ENCODE results near the gene VEGFC.

Gene VEGFC

DNA sequence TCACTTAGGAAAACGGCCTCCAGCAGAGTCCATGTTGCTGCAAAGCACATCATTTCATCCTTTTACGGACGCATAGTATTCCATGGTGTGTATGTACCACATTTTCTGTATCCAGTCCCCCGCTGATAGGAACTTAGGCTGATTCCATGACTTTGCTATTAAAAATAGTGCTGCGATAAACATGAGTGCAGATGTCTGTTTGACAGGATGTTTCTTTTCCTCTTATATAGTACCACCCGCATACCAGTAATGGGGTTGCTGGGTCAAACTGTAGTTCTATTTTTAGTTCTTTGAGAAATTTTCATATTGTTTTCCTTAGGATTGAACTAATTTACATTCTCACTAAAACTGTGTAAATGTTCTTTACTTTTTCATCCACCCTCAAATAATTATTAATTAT, 50.5 kb downstream of the VEGFC start:
- DNase-seq (ENCODE audit: low spot score in 2 of 2): no peak
- Histone ChIP-seq H3K27me3 (ENCODE audit: low read depth) (no peaks in the 10 kb centered on the region), H3K36me3 (replicated peaks) (no peaks in the 10 kb centered on the region), H3K9me3 (no peaks in the 10 kb centered on the region), H3K4me3 (no peak overlapping the region), H3K4me1 (no peaks in the 10 kb centered on the region)
- in situ Hi-C loops (cut with MboI; ENCODE audit: low sequenced_read_pairs): no loop called here

DNA sequence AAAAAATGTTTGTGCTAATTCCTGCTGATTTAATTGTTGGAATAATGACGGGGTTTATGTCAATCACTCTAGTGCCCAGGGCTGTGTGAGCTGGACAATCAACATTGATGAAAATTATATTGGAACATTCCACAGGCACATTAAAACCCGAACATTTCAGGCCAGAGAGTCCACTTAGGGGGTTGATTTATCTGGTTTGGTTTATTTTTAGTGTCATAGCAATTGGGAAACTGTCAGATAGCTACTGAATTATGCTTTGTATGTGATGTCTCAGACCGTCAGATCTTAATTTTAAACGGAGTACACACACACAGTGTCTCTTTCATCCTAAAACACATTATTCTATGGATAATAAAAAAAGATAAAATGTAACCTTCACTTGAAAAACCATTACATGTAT, 51.5 kb downstream of the VEGFC start:
- in situ Hi-C loops (cut with MboI; ENCODE audit: low sequenced_read_pairs): no loop called here
- H3K36me3 ChIP-seq (replicated peaks): no peaks in the 10 kb centered on the region
- no peaks in the 10 kb centered on the region for H3K27me3 ChIP-seq (ENCODE audit: low read depth)
- no peaks in the 10 kb centered on the region for H3K4me1 ChIP-seq
- no peak overlapping the region for H3K4me3 ChIP-seq
- H3K9me3 ChIP-seq: no peaks in the 10 kb centered on the region
- DNase-seq (ENCODE audit: low spot score in 2 of 2): no peak

DNA sequence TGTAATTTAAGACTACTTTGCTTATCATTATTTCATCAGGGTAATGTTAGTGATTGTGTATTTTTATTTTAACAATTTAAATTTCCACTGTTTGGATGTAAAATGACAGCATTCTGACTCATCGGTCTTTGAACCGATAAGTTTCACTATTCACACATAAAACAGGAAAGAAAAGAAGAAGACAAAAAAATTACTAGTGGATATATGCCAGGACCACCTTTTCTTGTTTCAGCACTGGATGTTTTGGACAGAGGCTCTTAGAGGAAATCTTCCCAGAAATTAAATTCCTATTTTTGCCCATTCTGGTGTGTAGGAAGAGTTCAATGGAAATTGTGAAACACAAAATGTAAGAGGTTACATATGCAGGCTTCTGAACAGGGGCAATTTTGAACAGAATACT, 57.4 kb downstream of the VEGFC start:
- in situ Hi-C loops (cut with MboI; ENCODE audit: low sequenced_read_pairs): no loop called here
- Histone ChIP-seq H3K4me1 (peaks cover 33% of the 10 kb centered on the region), H3K36me3 (replicated peaks) (no peaks in the 10 kb centered on the region), H3K9me3 (no peaks in the 10 kb centered on the region), H3K27me3 (ENCODE audit: low read depth) (no peaks in the 10 kb centered on the region), H3K4me3 (no peak overlapping the region)
- DNase-seq (ENCODE audit: low spot score in 2 of 2): no peak

DNA sequence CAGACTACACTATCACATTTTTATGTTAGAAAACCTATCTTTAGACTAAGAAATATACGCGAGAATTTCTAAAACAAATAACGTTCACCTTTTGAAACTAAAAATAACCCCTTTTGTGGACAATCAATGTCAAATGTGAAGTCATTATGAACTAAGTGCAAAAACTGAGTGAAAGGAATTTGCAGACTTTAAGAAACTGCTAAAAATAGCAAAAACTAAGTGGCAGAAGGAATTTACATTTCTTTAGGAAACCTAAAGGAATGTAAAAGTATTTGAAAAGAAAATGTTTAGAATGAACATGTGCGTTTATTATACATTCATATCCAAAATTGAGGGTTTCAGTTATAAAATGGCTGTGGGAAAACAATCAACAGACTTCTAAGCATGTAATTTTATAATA, 58.3 kb downstream of the VEGFC start:
- in situ Hi-C loops (cut with MboI; ENCODE audit: low sequenced_read_pairs): no loop called here
- Histone ChIP-seq H3K4me1 (peaks cover 36% of the 10 kb centered on the region), H3K4me3 (no peak overlapping the region), H3K27me3 (ENCODE audit: low read depth) (no peaks in the 10 kb centered on the region), H3K36me3 (replicated peaks) (no peaks in the 10 kb centered on the region), H3K9me3 (no peaks in the 10 kb centered on the region)
- peak in 1 of 2 experiments; percentile 81 for DNase-seq (ENCODE audit: low spot score in 2 of 2)

DNA sequence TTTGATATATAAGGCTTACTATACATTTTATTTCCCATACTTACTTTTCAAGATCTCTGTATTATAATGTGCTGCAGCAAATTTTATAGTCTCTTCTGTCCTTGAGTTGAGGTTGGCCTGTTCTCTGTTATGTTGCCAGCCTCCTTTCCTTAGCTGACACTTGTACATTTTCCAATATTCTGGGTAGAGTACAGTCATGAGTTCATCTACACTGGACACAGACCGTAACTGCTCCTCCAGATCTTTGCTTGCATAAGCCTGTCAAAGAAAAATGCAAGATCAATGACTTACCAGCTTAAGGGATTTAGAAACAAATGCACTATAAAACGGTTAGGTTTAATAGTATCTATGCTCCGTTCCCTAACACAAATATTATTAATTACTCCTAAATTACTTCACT, 63.2 kb downstream of the VEGFC start:
- Histone ChIP-seq H3K36me3 (replicated peaks) (no peaks in the 10 kb centered on the region), H3K4me1 (peaks cover 26% of the 10 kb centered on the region), H3K27me3 (ENCODE audit: low read depth) (no peaks in the 10 kb centered on the region), H3K4me3 (no peak overlapping the region), H3K9me3 (no peaks in the 10 kb centered on the region)
- in situ Hi-C loops (cut with MboI; ENCODE audit: low sequenced_read_pairs): no loop called here
- DNase-seq (ENCODE audit: low spot score in 2 of 2): peak in 1 of 2 experiments; percentile 18

DNA sequence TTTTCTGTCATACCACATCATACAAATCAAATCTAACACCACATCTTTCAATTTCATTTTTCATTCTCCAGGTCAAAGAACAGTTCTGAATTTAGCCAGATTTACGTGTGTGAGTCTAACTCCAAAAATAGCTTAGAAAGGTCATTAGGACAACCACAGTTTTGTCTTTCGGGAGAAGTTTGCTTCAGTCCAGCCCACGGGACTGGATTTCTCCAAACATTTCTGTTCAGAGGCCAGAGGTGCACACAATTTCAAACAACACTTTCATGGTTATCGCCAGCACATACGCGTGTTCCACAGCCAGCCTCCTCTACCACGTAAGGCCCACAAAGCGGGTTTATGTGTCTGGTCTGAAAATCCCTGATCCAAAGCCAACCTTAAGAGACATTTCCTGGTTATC, 65.9 kb downstream of the VEGFC start:
- no peaks in the 10 kb centered on the region for H3K36me3 ChIP-seq (replicated peaks)
- no peak overlapping the region for H3K4me3 ChIP-seq
- no peaks in the 10 kb centered on the region for H3K27me3 ChIP-seq (ENCODE audit: low read depth)
- 0 out of 2 replicates have a peak, but pooled peaks cover 3% of the 10 kb centered on the region for H3K4me1 ChIP-seq
- in situ Hi-C loops (cut with MboI; ENCODE audit: low sequenced_read_pairs): no loop called here
- H3K9me3 ChIP-seq: no peaks in the 10 kb centered on the region
- no peak for DNase-seq (ENCODE audit: low spot score in 2 of 2)

DNA sequence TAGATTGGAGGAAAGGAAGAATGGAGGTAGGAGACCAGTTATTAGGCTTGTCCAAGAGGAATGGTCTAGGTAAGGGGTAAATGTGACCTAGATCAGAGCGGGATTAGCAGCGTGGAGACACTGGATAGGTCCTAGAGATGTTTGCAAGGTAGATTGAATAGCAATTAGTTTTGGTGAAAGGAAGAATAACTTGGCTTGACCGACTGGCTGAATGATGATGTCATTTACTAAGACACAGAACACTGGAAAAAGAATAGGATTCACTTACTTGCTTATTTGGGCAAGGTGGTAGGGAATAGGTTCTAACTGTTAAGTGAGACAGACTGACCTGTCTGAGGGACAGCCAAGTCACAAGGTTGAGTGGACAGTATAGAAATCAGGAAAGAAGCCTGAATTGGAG, 71.3 kb downstream of the VEGFC start:
- in situ Hi-C loops (cut with MboI; ENCODE audit: low sequenced_read_pairs): no loop called here
- H3K36me3 ChIP-seq (replicated peaks): no peaks in the 10 kb centered on the region
- no peak overlapping the region for H3K4me3 ChIP-seq
- no peaks in the 10 kb centered on the region for H3K9me3 ChIP-seq
- H3K4me1 ChIP-seq: no peaks in the 10 kb centered on the region
- DNase-seq (ENCODE audit: low spot score in 2 of 2): no peak
- no peaks in the 10 kb centered on the region for H3K27me3 ChIP-seq (ENCODE audit: low read depth)

DNA sequence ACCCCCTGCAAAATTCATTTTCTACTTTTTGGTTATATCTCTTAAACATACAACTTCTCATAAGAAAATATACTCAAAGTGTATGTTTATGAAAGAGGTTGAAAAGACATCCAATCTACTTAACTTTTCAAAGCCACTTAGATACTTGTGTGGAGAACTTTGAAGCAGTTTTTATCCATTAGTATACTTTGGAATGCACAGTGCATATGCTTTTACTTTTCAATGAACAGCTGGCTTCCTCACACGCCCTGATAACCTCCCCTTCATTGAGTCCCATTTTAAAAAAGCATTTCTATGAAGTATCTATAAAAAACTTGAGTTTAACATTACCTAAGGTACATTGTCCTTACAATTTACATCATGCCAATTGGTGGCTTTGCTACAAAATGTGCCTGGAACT, 73.8 kb downstream of the VEGFC start:
- in situ Hi-C loops (cut with MboI; ENCODE audit: low sequenced_read_pairs): no loop called here
- H3K4me3 ChIP-seq: no peak overlapping the region

DNA sequence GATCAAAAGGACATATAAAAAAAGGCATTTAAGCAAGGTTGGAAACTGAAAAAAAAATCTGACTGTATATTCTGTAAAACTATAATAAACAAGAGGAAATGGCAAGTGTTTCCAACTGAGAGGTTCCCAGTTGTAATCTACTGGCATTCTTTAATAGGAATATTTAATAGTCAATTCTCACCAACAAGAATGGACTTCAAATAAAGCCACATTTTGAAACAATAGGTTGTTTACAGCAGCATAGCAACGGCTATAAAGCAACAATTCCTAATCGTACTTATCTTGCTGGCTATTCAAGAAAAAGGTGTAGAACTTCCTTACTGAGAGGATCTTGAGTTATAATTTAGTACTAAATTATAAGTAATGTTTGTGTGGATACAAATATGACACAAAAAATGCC, 75.5 kb downstream of the VEGFC start:
- H3K9me3 ChIP-seq: no peaks in the 10 kb centered on the region
- no peak overlapping the region for H3K4me3 ChIP-seq
- H3K4me1 ChIP-seq: no peaks in the 10 kb centered on the region
- DNase-seq (ENCODE audit: low spot score in 2 of 2): no peak
- H3K36me3 ChIP-seq (replicated peaks): no peaks in the 10 kb centered on the region
- no peaks in the 10 kb centered on the region for H3K27me3 ChIP-seq (ENCODE audit: low read depth)
- in situ Hi-C loops (cut with MboI; ENCODE audit: low sequenced_read_pairs): no loop called here

More for the DNA sequence above, 73.8 kb downstream of the VEGFC start:
- Histone ChIP-seq H3K9me3 (no peaks in the 10 kb centered on the region), H3K36me3 (replicated peaks) (no peaks in the 10 kb centered on the region), H3K27me3 (ENCODE audit: low read depth) (no peaks in the 10 kb centered on the region), H3K4me1 (no peaks in the 10 kb centered on the region)
- no peak for DNase-seq (ENCODE audit: low spot score in 2 of 2)

DNA sequence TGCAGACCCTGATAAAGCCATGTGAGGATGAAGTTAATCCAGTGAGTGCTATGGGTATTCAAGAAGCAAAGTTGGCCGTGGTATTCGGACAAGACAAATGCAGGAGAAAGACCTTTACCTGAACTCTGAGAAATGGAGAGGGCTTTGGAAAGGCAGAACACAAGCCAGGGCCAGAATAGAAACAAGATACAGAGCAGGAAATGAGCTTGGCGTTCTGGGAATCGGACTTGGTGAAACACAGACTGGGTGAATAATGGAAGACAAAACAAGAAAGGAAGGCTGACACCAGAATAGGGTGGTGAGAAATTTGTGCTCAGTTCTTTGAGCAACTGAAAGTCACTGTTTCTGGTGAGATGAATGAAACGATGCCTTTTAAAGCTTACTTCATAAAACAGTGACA, 83.3 kb downstream of the VEGFC start:
- H3K36me3 ChIP-seq (replicated peaks): no peaks in the 10 kb centered on the region; the same call in 1 of the 2 replicates
- no peaks in the 10 kb centered on the region for H3K27me3 ChIP-seq (ENCODE audit: low read depth)
- no peak for DNase-seq (ENCODE audit: low spot score in 2 of 2)
- H3K4me3 ChIP-seq: no peak overlapping the region
- in situ Hi-C loops (cut with MboI; ENCODE audit: low sequenced_read_pairs): no loop called here
- H3K9me3 ChIP-seq: no peaks in the 10 kb centered on the region
- H3K4me1 ChIP-seq: peaks cover 4% of the 10 kb centered on the region; the same call in 1 of the 2 replicates

DNA sequence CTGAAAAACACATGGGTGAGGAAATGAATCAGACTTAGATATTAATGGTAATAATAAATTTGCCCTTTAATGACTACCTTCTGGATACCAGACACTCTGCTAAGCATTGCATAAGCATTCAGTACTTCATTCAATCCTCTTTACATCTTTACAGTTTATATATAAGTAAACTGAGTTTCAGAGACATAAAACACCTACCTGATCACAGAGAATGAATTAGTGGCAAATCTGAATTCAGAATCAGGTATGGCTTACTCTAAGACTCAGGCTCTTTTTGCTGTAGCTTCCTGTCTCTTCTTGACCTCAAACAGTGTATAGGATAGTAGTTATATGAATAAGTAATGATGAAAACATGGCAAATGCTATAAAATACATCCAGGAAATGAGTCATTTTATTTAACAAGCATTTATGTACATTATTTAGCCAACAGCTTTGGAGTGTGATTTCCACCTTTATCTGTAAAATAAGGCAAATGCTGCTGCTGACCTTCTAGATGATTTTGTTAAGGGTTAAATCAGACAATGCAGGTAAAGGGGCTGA, 83.9 kb downstream of the VEGFC start:
- Histone ChIP-seq H3K4me3 (no peak overlapping the region), H3K9me3 (no peaks in the 10 kb centered on the region), H3K27me3 (ENCODE audit: low read depth) (no peaks in the 10 kb centered on the region), H3K4me1 (peaks cover 4% of the 10 kb centered on the region; the same call in 1 of the 2 replicates), H3K36me3 (replicated peaks) (no peaks in the 10 kb centered on the region; the same call in 1 of the 2 replicates)
- in situ Hi-C loops (cut with MboI; ENCODE audit: low sequenced_read_pairs): no loop called here
- DNase-seq (ENCODE audit: low spot score in 2 of 2): no peak

DNA sequence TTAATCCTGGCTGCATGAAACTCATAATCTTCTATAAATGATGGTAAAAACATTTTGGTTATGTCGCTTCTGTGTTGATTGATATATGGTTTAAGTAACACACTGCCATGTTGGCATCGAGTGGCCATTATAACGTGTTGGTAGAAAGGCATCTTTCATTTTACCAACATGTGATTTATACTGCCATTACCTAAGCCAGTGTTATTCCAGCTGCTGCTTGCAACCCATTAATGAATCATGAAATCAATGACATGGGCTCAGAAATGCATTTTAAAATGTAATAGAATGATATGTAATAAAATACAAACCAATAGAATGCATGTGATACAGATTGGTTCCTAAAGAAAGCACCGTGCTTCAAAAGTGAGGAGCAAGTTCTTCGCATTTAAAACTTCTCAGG, 102.0 kb downstream of the VEGFC start:
- in situ Hi-C loops (cut with MboI; ENCODE audit: low sequenced_read_pairs): no loop called here
- DNase-seq (ENCODE audit: low spot score in 2 of 2): no peak
- H3K36me3 ChIP-seq (replicated peaks): no peaks in the 10 kb centered on the region
- no peaks in the 10 kb centered on the region for H3K4me1 ChIP-seq
- H3K9me3 ChIP-seq: no peaks in the 10 kb centered on the region
- no peaks in the 10 kb centered on the region for H3K27me3 ChIP-seq (ENCODE audit: low read depth)
- no peak overlapping the region for H3K4me3 ChIP-seq

DNA sequence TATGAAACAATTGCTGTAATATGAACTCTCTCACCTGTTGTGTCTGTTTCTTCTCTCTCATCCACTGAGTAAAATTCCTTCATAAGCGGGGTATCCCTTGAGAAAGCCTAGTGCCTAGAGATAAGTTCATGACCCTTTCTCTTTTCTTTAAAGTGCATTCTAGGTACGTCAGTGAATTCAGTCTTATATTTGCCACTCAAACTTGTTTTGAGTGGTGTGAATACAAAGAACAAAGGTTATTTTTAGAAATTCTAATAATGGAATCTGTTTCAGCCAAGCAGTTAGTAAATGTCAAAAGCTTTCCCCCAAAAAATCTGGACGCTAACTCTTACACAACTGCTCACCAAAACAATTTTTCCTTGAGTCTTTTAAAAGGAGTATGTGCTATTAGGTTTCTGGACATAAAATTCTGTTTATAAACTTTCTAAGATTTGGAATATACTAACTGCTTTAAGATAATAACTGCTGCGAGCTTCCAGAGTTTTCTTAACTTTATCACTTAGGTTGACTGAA, 112.0 kb downstream of the VEGFC start:
- Histone ChIP-seq H3K27me3 (ENCODE audit: low read depth) (no peaks in the 10 kb centered on the region), H3K4me3 (no peak overlapping the region), H3K4me1 (no peaks in the 10 kb centered on the region), H3K36me3 (replicated peaks) (no peaks in the 10 kb centered on the region; the same call in 1 of the 2 replicates), H3K9me3 (no peaks in the 10 kb centered on the region)
- DNase-seq (ENCODE audit: low spot score in 2 of 2): no peak
- in situ Hi-C loops (cut with MboI; ENCODE audit: low sequenced_read_pairs): no loop called here

DNA sequence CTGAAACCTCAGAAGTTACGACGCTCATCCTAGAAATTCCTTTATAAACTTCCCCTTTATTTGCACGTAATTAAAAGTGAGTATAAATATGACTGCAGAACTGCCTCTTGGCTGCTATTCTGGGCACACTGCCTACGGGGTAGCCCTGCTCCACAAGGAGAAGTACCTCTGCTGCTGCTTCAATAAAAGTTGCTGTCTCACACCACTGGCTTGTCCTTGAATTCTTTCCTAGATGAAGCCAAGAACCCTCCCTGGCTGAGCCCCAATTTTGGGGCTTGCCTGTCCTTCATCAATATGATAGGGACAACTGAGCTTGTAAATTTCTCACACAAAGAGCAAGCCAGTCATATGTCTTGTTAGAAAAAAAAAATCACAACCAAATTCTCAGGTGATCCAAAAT, 115.8 kb downstream of the VEGFC start:
- H3K4me3 ChIP-seq: no peak overlapping the region
- no peaks in the 10 kb centered on the region for H3K27me3 ChIP-seq (ENCODE audit: low read depth)
- no peaks in the 10 kb centered on the region; the same call in 1 of the 2 replicates for H3K36me3 ChIP-seq (replicated peaks)
- peaks cover 8% of the 10 kb centered on the region for H3K4me1 ChIP-seq
- H3K9me3 ChIP-seq: no peaks in the 10 kb centered on the region
- in situ Hi-C loops (cut with MboI; ENCODE audit: low sequenced_read_pairs): no loop called here
- no peak for DNase-seq (ENCODE audit: low spot score in 2 of 2)

DNA sequence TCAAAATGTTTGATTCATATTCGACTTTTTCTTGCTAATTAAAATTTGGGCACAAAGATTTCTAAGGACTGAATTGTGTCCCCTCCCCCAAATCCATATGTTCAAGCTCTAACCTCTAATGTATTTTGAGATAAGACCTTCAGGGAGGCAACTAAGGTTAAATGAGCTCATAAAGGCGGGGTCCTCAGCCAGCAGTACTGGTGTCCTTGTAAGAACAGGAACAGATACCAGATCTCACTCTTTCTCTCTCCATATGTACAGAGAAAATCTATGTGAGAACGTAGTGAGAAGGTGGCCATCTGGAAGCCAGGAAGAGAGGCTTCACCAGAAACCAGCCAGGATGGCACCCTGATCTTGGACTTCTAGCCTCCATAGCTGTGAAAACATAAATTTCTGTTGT, 116.9 kb downstream of the VEGFC start:
- H3K4me3 ChIP-seq: no peak overlapping the region
- in situ Hi-C loops (cut with MboI; ENCODE audit: low sequenced_read_pairs): no loop called here
- no peak for DNase-seq (ENCODE audit: low spot score in 2 of 2)
- H3K9me3 ChIP-seq: no peaks in the 10 kb centered on the region
- H3K36me3 ChIP-seq (replicated peaks): no peaks in the 10 kb centered on the region; the same call in 1 of the 2 replicates
- no peaks in the 10 kb centered on the region for H3K27me3 ChIP-seq (ENCODE audit: low read depth)
- peaks cover 8% of the 10 kb centered on the region for H3K4me1 ChIP-seq

Data from HAP-1 (cell line).